Measurements from ENCODE around the gene CDHR1.
A peak's percentile ranks its signal among the peaks of the same experiment; 100 is the strongest.

Gene CDHR1

GRCh38 chr10:84264611-84265141, 70.3 kb downstream of the CDHR1 start:
- peak; percentile 53 for DNase-seq (ENCODE audit: low read depth)

- no peak for DNase-seq (ENCODE audit: low read depth)
These were observed 71.1 kb downstream of the CDHR1 start for GRCh38 chr10:84265418-84265817.

- peak; percentile 70 for DNase-seq (ENCODE audit: low read depth)
These were observed 73.3 kb downstream of the CDHR1 start for GRCh38 chr10:84267503-84268126.

GRCh38 chr10:84269162-84269561, 74.8 kb downstream of the CDHR1 start:
- no peak for DNase-seq (ENCODE audit: low read depth)
